Hepatic stellate cell (primary cell): Measurements from ENCODE around the gene TMEM258.

Experiments
- DNase-seq: peaks from one replicate; pipeline ENCODE4 v3.0.0; 2011; ENCODE audit warnings: low spot score

The TMEM258 gene

DNA sequence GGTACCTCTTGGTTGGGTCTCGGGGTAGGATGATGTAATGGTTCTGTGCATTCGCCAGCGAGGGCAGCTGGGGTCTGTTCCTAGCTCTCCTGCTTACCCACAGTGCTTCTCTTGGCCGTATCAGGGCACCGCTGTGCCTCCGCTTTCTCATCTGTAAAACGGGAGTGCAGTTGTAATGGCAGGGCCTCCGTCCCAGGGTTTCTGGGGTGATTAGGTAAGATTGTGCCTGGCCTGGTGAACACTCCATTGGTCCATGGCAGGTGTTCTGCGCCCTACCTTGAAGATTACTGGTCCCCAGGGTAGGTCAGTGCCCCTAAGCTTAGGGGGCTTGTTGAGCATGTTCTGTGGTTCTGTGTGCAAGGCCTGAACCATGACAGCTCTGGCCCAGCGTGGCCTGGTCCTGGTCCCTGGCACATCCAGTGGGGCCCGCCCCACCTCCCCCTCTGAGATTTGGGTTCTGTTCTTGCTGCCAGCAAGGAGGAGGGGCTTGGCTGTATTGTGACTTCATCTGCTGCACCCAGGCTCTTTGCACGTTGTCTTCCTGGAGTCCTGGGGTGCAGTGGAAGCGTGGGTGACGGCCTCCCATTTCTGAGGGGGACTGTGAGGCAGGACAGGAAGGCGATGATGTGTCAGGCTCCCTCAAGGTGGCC lies 35.1 kb downstream of the TMEM258 start:
- DNase-seq = no peak

DNA sequence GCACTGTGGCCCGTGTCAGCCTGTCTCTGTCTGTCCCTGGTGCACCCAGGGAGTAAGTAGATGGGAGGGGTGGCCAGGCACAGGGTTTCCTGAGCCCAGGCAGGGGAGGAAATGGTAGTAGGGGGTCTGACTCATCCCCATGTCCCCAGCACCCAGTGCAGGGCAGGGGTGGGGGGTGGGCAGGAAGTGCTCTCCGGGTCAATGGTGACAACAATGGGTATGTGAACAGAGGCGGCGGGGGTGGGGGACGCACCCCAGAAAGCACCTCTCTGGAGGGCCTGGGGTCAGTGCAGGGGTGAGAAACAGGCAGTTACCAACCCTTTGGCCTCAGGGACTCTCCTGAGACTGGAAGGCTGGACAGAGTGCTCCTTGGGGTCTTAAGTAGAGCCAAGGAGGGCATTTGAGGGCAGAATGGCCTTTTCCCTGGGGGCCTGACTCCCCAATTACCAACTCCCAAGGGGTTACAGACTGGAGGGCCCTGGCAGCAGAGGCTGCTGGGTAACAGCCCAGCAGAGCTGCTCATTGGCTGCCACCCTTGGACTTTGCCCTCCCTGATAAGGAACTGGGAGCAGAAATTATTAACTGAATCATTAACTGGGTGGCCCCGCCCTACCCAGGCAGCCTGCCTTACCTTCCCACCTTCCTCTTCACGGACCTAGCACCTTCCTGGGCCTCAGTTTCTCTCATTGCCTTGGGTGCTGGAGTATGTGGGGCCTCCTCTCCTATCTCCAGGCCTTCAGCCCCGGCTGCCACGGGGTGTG lies 35.8 kb downstream of the TMEM258 start:
- peak; percentile 72 for DNase-seq

DNA sequence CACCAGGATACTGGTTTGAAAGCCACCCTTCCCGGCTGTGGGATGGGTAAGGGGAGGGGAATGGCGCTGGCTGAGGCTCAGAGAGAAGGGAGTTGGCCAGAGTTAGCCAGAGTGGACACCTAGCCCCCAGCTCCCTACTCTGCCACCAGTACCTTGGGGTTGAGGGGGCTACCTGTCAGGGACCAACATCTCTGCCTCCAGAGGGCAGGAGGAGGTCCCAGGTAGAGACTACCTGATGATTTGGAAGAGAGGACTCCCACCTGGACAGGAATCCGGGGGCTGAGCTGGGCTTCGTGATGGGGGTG lies 36.3 kb downstream of the TMEM258 start:
- DNase-seq = no peak

DNA sequence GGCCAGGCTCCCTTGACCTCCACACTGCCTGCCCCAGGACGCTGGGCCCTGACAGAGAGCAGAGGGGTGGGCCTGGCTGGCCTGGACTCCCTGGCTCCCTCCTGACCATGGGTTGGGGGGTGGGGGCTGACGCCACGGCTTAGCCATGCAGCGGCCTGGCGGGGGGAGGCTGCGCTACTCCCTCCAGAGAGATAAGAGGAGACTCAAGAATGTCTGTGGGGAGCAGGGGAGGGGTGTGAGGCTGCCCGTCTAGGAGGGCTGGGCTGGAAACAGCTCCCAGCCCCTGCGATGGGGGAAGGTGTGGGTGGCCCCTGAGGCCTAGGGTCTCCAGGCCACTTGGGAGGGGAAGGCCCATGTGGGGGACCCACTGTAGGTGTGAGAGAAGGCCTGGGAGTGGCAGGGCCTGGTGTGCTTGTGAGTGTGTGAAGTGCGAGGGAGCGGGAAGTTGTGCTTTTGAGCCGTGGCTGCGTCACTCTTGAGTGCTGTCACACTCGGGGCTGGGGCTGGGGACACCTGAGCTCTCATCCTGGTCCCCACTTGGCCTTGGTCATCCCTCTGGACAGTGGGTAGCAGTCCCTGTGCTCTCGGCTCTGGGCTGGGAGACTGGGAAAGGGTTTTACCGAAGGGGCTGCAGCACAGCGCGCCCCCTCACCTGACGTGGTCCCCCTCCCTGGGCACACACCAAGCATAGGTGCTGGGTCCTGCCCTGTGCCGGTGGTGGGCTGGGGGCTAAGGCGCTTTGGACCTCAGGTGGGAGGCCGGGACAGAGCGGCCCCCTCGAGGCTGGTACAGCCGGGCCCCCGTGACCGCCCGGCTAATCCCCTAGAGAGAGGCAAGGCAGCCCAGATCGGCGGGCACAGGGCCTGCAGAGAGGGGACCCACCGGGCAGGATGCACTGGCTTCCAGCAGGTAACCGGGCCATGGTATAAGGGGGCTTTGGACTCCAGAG lies 37.6 kb downstream of the TMEM258 start:
- no peak for DNase-seq

DNA sequence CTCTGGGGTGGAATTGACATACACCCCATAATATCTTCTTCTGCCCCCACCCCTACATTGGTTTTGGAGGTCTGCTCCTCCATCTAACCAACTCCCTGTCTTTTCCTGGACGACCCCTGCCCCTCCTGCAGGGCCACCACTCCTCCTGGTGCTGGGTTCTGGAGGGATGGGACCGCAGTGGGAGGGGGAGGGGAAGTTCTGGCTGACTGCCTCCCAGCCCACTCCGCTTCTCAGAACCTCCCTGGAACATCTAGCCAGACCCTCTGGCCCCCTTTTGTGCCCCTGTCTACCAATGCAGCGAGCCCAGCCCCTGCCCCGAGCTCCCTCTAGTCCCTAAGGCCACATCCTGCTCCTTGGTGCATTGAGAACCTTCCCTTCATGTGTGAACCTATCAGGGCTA lies 38.7 kb downstream of the TMEM258 start:
- DNase-seq = no peak

DNA sequence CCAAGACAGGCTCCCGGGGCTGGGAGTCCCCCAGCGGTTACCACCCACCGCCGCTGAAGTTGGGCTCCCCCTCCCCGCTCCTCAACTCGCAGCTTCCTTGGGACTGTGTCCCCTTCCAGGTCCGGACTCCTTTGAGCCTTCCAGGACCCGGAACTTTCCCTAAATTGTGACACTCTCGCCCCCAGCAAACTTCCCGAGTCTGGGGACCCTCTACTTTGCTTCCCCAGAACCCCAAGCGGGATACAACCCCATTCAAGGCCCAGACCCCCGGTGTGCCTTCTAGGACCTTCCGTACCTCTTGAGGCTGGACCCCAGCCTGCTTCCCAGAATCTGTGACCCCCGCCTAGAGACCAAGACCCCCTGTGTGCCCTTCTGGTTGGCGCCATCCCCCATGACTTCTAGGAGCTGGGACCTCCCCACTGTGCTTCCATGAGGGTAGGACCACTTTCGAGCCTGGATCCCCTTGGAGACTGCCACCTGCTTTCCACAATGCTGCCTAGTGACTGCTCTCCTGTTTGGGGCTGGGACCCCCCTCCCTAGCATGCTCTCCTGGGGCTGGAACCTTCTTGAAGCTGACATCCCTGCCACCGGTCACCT lies 39.4 kb downstream of the TMEM258 start:
- DNase-seq = no peak

DNA sequence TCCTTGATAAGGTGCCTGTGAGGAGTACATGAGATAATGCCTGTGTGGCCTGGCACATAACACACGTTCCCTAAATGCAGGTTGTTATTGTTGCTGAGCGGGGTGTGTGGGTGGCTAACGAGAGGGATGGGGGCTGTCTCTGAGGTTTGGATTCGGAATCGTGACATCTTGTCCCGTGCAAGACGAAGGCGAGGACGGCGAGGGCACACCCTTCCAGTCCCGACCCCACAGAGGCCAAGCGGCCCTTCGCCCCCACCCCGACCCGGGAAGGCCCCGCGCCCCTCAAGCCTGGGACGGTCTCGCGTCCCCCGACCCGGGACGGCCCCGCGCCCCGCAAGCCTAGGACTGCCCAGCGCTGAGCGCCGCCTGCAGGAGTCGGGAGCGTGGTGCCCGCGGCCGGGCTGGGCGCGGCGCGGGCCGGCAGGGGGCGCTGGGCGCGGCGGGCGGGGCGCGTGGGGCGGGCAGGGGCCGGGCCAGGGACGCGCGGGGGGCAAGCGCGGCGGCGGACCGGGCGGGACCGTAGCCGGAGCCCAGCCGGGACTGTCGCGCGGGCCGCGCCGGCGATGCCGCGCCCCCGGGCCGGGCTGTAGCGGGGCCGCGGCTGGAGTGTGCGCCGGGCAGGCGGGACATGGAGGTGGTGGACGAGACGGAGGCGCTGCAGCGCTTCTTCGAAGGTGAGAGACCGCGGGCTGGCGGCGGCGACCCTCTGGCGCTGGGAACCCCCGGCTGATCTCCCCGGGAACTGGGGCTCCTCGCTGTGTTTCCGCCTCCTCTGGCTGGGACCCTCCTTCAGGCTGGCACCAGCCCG lies 40.1 kb downstream of the TMEM258 start, which contains the start of gene MYRF:
Gene MYRF, plus strand, starts transcription at position 520 of the 808 bp plus-strand sequence. Its CDS starts 109 bp downstream, at position 629.
- peak; percentile 82 for DNase-seq

DNA sequence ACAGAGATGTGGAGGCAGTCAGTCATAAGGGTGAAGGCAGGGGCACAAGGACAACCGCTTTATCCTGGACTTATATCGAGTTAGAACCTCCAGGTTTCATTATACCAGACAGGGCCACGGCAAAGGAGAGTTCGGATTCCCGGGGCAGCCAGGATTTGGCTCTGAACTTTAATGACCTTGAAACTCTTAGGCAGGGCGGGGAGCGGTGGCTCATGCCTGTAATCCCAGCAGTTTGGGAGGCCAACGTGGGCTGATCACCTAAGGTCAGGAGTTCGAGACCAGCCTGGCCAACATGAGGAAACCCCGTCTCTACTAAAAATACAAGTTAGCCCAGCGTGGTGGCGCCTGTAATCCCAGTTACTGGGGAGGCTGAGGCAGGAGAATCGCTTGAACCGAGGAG lies 41.0 kb downstream of the TMEM258 start:
- no peak for DNase-seq

DNA sequence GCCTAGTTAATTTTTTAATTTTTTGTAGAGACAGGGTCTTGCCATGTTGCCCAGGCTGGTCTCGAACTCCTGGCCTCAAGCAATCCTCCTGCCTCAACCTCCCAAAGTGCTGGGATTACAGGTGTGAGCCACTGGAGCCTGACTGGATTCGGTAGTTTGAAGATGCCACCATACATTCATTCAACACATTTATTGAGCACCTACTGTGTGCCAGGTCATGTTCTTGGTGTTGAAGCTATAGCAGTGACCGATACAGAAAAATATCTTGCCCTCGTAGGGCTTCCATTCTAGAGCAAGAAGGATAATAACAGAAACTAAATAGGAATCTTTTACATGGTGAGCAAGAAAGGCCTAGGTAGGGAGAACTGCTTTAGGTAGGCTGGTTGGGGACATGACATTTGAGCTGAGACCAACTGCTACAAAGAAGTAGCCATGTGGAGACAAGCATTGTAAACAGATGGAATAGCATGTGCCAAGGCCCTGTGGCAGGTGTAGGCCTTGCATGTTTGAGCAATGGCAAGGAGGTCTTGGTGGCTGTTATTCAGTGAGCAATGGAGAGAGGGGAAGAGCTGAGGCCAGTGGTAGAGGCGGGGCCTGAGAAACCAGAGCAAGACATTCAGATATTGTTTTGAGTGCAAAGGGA lies 41.6 kb downstream of the TMEM258 start:
- no peak for DNase-seq

DNA sequence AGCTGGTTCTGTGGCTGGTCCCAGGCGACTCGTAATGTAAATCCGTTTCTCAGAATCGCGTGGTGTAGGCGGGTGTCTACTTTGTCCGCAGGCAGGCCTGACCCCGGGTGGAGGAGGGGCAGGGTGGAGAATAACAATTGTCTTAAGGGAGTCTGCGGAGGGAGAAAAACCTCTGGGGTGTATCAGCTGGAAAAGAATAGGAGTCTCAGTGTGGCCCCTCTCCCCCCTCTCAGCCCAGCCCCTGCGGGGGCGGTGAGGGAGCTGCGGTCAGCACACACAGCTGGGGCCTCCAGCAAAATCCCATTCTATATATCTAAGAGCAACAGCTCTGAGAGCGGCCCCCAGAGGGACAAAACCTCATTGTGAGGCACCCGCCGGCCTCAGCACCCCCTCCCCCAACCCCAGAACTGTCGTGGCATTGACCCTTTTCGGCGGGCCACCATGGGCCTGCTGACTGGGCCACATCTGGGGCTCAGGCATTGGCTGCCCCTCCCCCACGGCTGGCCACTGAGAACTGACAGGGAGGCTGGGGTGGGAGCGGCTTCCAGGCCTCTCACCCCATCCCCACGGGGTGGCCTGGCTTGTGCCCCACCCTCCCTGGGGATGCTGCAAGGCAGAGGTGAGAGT lies 42.7 kb downstream of the TMEM258 start:
- DNase-seq = no peak

DNA sequence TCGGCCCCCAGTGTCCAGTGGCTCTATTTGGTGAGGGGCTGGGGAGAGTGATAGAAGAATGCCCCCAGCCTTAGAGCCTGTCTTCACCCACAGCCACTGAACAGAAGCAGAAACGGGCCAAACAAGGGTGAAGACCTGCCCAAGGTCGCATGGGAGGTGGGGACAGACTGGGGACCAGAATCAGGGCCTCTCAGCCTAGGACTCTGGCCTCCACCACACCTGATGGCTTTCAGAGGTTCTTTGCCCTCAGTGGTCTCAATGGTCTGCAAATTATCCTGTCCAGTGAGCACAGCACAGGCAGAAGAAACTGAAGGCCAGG lies 44.5 kb downstream of the TMEM258 start:
- DNase-seq = no peak

DNA sequence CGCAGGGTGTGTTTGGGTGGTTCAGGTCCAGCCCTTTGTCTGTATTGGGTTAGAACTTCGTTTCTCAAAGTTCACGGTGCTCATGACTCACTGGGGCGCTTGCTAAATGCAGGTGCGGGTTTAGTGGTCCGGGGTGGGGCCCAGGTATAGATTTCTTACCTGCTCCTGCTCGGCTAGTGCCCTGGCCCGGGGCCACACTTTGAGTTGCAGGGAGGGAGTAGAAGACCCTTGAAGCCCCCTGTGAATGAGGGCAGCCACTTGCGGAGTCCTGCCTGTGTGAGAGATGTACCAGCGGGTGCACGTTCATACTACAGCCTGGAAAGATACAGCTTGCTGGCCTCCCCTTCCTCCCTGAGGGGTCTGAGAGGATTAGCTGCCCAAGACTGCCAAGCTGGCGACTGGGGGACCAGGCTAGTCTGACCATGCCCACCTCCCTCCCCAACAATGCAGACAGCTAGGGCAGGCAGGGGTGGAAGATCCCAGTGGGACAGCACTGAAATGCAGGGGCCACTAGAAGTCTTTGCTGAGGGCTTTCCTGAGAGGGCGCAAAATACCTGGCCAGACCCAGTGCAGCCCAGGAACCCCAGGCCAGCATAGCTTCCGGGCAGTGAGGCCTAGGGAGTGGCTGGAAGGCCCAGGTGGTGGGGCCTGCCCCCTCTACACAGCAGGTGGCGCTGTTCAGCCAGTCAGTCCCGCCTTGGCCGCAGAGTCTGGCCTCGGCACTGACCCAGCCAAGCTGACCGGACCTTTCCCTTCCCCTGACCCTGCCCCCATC lies 45.0 kb downstream of the TMEM258 start:
- DNase-seq = peak; percentile 86

DNA sequence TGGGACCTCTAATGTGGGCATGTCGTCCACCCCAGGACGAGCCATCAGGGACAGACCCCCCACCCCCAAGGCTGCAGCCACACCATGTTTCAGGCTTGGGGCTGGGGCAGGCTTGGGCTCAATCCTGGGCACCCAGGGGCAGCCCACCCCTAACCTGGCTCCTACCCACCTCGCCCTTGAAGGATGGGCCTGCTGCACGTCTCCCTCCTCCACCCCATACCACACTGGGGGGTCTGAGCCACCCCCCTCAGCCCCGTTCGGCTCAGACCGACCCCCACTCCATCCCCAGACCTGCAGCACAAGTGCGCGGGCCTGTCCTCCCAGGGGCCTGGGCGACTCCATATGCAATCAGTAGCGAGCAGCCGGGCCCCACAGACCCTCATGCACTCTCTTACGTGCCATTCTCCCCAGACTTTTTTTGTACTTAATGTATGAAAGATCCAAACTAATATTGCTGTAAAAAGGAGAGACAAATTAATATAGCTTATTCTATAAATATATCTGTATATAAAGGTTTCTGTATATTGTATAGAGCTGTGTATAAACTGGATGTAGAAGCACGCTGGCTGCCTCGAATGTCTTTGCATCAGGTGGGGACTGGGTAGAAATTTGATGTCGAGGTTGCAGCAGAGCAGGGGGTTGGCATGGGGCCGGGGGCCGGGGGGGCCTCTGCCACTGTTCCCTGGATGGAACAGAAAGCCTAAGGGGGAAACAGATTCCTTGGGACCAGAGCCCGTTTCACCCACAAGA lies 45.8 kb downstream of the TMEM258 start:
- no peak for DNase-seq

DNA sequence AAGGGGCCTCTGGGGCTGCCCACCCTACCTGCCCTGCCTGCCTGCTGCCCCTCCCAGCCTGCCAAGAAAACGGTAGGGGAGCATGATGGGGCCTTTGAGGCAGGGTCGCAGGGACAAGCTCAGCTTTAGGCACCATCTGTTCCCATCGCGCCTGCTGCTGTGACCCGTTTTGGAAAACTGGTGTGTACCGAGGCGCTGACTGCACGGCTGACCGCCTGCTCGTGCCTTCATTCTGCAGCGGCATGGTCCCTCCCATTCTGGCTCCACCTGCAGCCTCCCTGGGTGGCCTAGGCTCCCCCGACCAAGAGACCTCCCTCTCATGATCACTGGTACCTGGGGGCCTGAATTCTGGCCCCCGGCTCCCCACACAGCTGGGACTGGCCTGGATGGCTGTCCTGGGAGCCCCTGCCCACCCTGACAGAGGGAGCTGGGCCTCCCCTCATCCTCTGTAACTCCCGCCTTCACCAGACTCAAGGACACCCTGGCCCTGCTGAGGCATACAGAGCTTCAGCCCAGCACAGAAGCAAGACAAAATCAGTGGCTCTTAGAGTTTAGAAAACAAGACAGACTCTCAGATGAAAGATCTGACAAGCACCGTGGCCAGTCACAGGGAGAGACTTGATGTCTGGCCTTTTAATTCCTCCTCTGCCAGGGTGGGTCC lies 46.5 kb downstream of the TMEM258 start:
- DNase-seq = no peak

DNA sequence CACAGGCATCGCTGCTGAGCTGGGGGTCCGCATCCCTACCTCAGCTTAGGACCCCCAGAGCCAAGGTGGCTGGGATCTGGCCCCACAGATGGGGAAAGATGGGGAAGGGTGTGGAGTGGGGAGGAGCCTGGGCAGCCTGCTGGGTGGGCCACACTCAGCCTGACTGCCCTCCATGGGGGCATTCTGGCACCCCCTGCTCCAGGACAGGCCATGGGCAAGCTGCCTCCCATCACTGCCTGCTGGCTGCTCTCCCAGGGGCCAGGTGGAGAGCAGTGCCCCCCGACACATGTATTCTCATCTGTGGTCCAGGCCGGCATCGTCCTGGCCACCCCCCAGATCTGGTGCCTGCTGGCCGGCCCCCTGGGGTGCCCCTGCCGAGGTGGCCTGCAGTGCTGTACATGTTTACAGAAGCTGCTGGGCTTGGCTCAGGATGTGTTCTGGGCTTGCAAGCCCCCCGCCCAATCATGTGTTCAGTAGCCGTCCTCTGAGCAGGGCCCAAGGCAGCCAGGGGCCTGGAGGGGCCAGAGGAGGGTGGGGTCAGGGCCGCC lies 47.7 kb downstream of the TMEM258 start:
- DNase-seq = no peak

DNA sequence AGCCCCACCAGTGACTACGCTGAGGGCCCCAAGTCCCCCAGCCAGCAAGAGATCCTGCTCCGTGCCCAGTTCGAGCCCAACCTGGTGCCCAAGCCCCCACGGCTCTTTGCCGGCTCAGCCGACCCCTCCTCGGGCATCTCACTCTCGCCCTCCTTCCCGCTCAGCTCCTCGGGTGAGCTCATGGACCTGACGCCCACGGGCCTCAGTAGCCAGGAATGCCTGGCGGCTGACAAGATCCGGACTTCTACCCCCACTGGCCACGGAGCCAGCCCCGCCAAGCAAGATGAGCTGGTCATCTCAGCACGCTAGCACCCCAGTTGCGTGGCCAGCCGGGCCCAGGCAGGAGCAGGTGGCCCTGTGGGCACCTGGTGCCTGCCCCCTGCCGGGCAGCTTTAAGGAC lies 48.2 kb downstream of the TMEM258 start:
- no peak for DNase-seq

DNA sequence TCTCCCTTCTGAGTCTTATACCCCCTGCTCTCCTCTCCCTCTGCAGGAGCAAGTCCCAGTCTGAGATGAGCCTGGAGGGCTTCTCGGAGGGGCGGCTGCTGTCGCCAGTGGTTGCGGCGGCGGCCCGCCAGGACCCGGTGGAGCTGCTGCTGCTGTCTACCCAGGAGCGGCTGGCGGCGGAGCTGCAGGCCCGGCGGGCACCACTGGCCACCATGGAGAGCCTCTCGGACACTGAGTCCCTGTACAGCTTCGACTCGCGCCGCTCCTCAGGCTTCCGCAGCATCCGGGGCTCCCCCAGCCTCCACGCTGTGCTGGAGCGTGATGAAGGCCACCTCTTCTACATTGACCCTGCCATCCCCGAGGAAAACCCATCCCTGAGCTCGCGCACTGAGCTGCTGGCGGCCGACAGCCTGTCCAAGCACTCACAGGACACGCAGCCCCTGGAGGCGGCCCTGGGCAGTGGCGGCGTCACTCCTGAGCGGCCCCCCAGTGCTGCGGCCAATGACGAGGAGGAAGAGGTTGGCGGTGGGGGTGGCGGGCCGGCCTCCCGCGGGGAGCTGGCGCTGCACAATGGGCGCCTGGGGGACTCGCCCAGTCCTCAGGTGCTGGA lies 48.8 kb downstream of the TMEM258 start:
- no peak for DNase-seq

DNA sequence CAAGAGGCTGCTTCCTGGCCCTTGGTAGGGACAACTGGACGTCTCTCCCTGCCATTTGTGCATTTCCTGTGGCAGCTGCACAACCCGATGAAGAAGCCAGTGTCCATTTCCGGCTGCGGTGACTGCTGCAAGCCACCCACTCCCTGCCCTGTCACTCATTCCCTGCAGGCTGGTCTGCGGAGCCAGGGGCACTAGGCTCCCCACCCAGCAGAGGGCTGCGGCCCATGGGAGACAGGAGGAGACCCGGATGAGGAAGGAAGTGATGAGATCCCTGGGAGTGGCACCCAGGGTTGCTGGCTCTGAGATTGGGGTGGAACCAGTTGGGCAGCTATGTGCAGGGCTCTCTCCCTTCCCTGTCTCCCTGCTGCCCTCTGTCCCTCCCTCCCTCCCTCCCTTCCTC lies 50.0 kb downstream of the TMEM258 start:
- no peak for DNase-seq
